Parathyroid adenoma (tissue), 2 donors: ENCODE data around the gene LTBP1.

ENCODE experiments used
- H2AFZ ChIP-seq: fragments of 300-600 bp; sonication (generic); one replicate; pipeline ENCODE4 v1.7.0; 2017; ENCODE audit warnings: antibody characterized with exemption, mild to moderate bottlenecking
- H3K27ac ChIP-seq: fragments of 300-600 bp; sonication (generic); one replicate; pipeline ENCODE4 v1.7.0; 2017
- H3K27me3 ChIP-seq: fragments of 300-600 bp; sonication (generic); one replicate; pipeline ENCODE4 v1.7.0; 2017; ENCODE audit warnings: low read length; ENCODE audit not compliant: control insufficient read depth, insufficient read depth
- H3K36me3 ChIP-seq: fragments of 300-600 bp; sonication (generic); one replicate; pipeline ENCODE4 v1.7.0; 2017; ENCODE audit warnings: low read length; ENCODE audit not compliant: control insufficient read depth, insufficient read depth
- H3K4me1 ChIP-seq: fragments of 300-600 bp; sonication (generic); one replicate; pipeline ENCODE4 v1.7.0; 2017; ENCODE audit warnings: control low read depth
- H3K4me2 ChIP-seq: fragments of 300-600 bp; sonication (generic); one replicate; pipeline ENCODE4 v1.7.0; 2017; ENCODE audit warnings: low read length
- H3K4me3 ChIP-seq: fragments of 300-600 bp; sonication (generic); one replicate; pipeline ENCODE4 v1.7.0; 2017; ENCODE audit warnings: low read depth, low read length
- H3K79me2 ChIP-seq: fragments of 300-600 bp; sonication (generic); one replicate; pipeline ENCODE4 v1.7.0; 2017; ENCODE audit warnings: control low read depth
- H3K9ac ChIP-seq: fragments of 300-600 bp; sonication (generic); one replicate; pipeline ENCODE4 v1.7.0; 2017; ENCODE audit warnings: mild to moderate bottlenecking
- H3K9me3 ChIP-seq: fragments of 300-600 bp; sonication (generic); one replicate; pipeline ENCODE4 v1.7.0; 2017; ENCODE audit warnings: low read length; ENCODE audit not compliant: control insufficient read depth
- CTCF ChIP-seq: fragments of 300-600 bp; sonication (generic); IDR thresholded peaks from one replicate; pipeline ENCODE4 v1.7.0; 2017; ENCODE audit warnings: antibody characterized with exemption, mild to moderate bottlenecking
- donor health status: primary hyperparathyroidism.

LTBP1 gene

GRCh38 chr2:32925283-32925815 is 21.4 kb upstream of the LTBP1 start:
- H3K79me2 ChIP-seq = no peaks in the 10 kb centered on the region
- H3K27ac ChIP-seq = no peak overlapping the region

GRCh38 chr2:32925976-32926707 is 20.6 kb upstream of the LTBP1 start:
- Histone ChIP-seq H3K79me2 (no peaks in the 10 kb centered on the region), H3K4me2 (no peak overlapping the region), H3K4me3 (no peak overlapping the region), H3K4me1 (no peaks in the 10 kb centered on the region), H3K27ac (no peak overlapping the region), H2AFZ (no peak overlapping the region), H3K9me3 (no peaks in the 10 kb centered on the region), H3K9ac (no peak overlapping the region), H3K36me3 (no peaks in the 10 kb centered on the region), H3K27me3 (no peaks in the 10 kb centered on the region)
- no peak for TF ChIP-seq CTCF

More at GRCh38 chr2:32925283-32925815, 21.4 kb upstream of the LTBP1 start:
- Histone ChIP-seq H3K9ac (no peak overlapping the region), H3K36me3 (no peaks in the 10 kb centered on the region), H2AFZ (no peak overlapping the region), H3K4me2 (no peak overlapping the region), H3K27me3 (no peaks in the 10 kb centered on the region), H3K9me3 (no peaks in the 10 kb centered on the region), H3K4me3 (no peak overlapping the region), H3K4me1 (no peaks in the 10 kb centered on the region)
- no peak for TF ChIP-seq CTCF

- no peaks in the 10 kb centered on the region for H3K36me3 ChIP-seq
- H2AFZ ChIP-seq = no peak overlapping the region
- no peaks in the 10 kb centered on the region for H3K9me3 ChIP-seq
- no peaks in the 10 kb centered on the region for H3K4me1 ChIP-seq
- H3K9ac ChIP-seq = no peak overlapping the region
- no peaks in the 10 kb centered on the region for H3K79me2 ChIP-seq
- no peak for TF ChIP-seq CTCF
- H3K27ac ChIP-seq = no peak overlapping the region
- no peaks in the 10 kb centered on the region for H3K27me3 ChIP-seq
- H3K4me3 ChIP-seq = no peak overlapping the region
- no peak overlapping the region for H3K4me2 ChIP-seq
These were observed 20.1 kb upstream of the LTBP1 start for GRCh38 chr2:32926708-32927084.

- no peak overlapping the region for H2AFZ ChIP-seq
- no peaks in the 10 kb centered on the region for H3K27me3 ChIP-seq
- H3K79me2 ChIP-seq = no peaks in the 10 kb centered on the region
- H3K9ac ChIP-seq = no peak overlapping the region
- H3K4me1 ChIP-seq = no peaks in the 10 kb centered on the region
- H3K4me2 ChIP-seq = no peak overlapping the region
- TF ChIP-seq CTCF = no peak
- H3K27ac ChIP-seq = no peak overlapping the region
- no peaks in the 10 kb centered on the region for H3K9me3 ChIP-seq
- no peak overlapping the region for H3K4me3 ChIP-seq
- no peaks in the 10 kb centered on the region for H3K36me3 ChIP-seq
These were observed 16.3 kb upstream of the LTBP1 start for GRCh38 chr2:32930436-32930835.

GRCh38 chr2:32931519-32931918 is 15.2 kb upstream of the LTBP1 start:
- no peak overlapping the region for H3K27ac ChIP-seq
- no peak overlapping the region for H2AFZ ChIP-seq
- no peak for TF ChIP-seq CTCF
- H3K4me2 ChIP-seq = no peak overlapping the region
- no peaks in the 10 kb centered on the region for H3K36me3 ChIP-seq
- no peaks in the 10 kb centered on the region for H3K27me3 ChIP-seq
- no peaks in the 10 kb centered on the region for H3K79me2 ChIP-seq
- H3K4me3 ChIP-seq = no peak overlapping the region
- H3K4me1 ChIP-seq = no peaks in the 10 kb centered on the region
- no peaks in the 10 kb centered on the region for H3K9me3 ChIP-seq
- no peak overlapping the region for H3K9ac ChIP-seq
